Measurements from ENCODE around the gene SLC25A28. TPM values are rescaled to one million over a fixed set of nuclear protein-coding genes. Genes with fewer than 3 reads are reported as not detected.

SLC25A28 gene
- total RNA-seq, 1 donor from 2014 or later, result 8.6 TPM

- no peak for DNase-seq (ENCODE audit: low read depth in 2 of 2)
These were observed 29.4 kb downstream of the SLC25A28 start for GRCh38 chr10:99590799-99591198.

GRCh38 chr10:99583687-99584086 lies 36.6 kb downstream of the SLC25A28 start:
- no peak for DNase-seq (ENCODE audit: low read depth in 2 of 2)

GRCh38 chr10:99582255-99582770 lies 37.9 kb downstream of the SLC25A28 start:
- no peak for DNase-seq (ENCODE audit: low read depth in 2 of 2)

- DNase-seq (ENCODE audit: low read depth in 2 of 2), result no peak
These were observed 40.3 kb downstream of the SLC25A28 start for GRCh38 chr10:99579971-99580370.

- no peak for DNase-seq (ENCODE audit: low read depth in 2 of 2)
These were observed 46.4 kb downstream of the SLC25A28 start for GRCh38 chr10:99573790-99574189.

GRCh38 chr10:99571816-99572215 lies 48.4 kb downstream of the SLC25A28 start:
- no peak for DNase-seq (ENCODE audit: low read depth in 2 of 2)

- DNase-seq (ENCODE audit: low read depth in 2 of 2), result no peak
These were observed 50.3 kb downstream of the SLC25A28 start for GRCh38 chr10:99569961-99570360.

- DNase-seq (ENCODE audit: low read depth in 2 of 2), result no peak
These were observed 50.8 kb downstream of the SLC25A28 start for GRCh38 chr10:99569253-99569939.

- no peak for DNase-seq (ENCODE audit: low read depth in 2 of 2)
These were observed 55.1 kb downstream of the SLC25A28 start for GRCh38 chr10:99565166-99565565.

- no peak for DNase-seq (ENCODE audit: low read depth in 2 of 2)
These were observed 55.9 kb downstream of the SLC25A28 start for GRCh38 chr10:99564361-99564760.

GRCh38 chr10:99562631-99563030 lies 57.6 kb downstream of the SLC25A28 start:
- no peak for DNase-seq (ENCODE audit: low read depth in 2 of 2)

Other genes starting within 250 kb of the SLC25A28 start
- 22.3 and 23.4 TPM in 2 replicates for gene GOT1, start 189.8 kb downstream of the SLC25A28 start, total RNA-seq
- not detected in 2 replicates for gene NKX2-3, start 87.5 kb downstream of the SLC25A28 start, total RNA-seq
- 18.4 and 20.7 TPM in 2 replicates for gene ENTPD7, start 39.1 kb upstream of the SLC25A28 start, total RNA-seq
- 26.3 and 36.1 TPM in 2 replicates for gene COX15, start 111.7 kb upstream of the SLC25A28 start, total RNA-seq
- 16.9 and 19.8 TPM in 2 replicates for gene CUTC, start 111.8 kb upstream of the SLC25A28 start, total RNA-seq
- gene ABCC2, start 162.2 kb upstream of the SLC25A28 start, total RNA-seq, result 0.39 and 0.51 TPM in 2 replicates